HG03196 (cell line): ENCODE data around the gene GLI3.
A peak's percentile ranks its signal among the peaks of the same experiment; 100 is the strongest.

Experiments used
- ATAC-seq: cut with Tn5 transposase; IDR thresholded peaks from one replicate; pipeline ENCODE4 v1.9.1; 2021; ENCODE audit not compliant: unreplicated experiment

Gene GLI3

DNA sequence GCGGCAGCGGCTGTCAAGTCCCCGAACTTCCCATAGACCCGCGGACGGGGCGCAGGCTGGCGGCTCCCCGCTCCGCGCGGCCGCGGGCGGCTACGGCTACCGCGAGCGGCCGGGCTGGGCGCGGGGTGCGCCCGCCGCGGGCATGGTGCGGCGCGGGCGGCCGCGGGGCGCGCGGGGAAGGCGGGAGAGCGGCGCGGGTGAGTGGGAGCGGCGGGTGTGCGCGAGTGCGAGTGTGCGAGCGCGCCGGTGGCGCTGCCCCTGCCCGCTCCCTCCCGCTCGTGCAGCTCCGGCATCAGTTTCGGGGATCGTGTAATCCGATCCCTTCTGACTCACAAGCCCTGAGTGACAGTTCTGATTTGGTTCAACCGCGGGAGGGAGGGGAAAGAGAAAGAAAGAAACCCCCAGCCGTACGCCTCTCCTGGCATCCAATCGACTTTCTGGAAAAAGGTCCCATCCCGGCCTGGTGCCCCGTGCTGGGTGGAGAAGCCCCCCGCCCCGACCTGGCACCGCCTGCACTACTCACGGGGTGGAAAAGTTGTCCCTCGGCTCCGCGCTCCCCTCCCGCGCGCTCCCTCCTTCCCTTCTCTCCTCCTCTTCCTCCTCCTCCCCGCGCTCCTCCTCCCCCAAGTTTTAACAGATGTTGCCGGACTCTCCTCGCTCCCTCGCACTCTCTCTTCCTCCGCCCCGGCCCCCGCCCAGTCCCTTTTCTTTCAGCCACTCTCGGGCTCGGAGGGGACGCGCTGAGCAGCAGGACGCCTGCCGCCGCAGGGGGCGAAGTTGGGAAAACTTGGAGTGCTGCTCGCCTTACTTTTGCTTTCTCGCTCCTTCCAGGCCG is at the start of gene GLI3:
Gene GLI3 (minus strand): TSS at position 234 of the 835 bp plus-strand sequence. CDS start 13,956 bp downstream, outside the sequence.
- ATAC-seq: peak; percentile 81

DNA sequence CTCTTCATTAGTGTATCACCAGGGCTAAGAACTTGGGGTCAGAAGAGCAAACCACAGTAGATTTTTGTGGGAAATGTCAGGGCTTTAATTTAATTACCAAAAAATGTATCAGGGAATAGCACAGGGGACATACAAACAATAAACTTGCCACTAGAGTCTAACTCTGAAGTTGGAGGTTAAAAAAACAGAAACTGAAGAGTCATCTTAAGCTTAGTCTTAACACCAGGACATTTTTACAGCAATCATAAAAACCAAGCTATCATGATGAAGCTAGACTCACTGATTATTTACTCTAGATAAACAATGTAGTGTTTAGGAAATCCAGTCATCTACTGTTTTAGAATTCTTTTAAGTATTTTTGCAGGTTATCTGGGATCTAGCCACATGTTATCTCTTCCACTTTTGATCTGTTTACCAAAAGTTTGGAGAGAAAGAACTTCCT is 48.4 kb upstream of the GLI3 start:
- no peak for ATAC-seq

- ATAC-seq: no peak
Observed at GRCh38 chr7:42283553-42283952, 46.5 kb upstream of the GLI3 start.

- no peak for ATAC-seq
Observed at GRCh38 chr7:42278344-42278743, 41.3 kb upstream of the GLI3 start.

DNA sequence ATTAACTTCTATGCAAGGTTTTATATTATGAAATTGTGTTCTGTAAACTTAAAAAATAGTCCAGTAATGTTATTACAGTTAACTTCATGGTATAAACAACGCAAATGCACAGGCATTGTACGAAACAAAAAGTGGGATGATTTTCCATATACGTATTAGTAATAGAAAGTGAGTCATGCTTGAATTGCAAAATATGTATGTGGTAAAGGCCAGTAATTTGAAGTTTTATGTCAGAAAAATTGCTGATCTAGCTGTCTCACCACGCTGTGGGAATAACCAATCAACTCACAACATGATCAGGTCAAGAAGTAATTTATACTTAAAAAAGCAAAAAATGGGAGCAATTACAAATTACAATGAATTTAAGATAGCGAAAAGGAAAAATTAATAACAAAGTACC is 37.0 kb upstream of the GLI3 start:
- ATAC-seq: no peak

- no peak for ATAC-seq
Observed at GRCh38 chr7:42272793-42273665, 36.0 kb upstream of the GLI3 start.

DNA sequence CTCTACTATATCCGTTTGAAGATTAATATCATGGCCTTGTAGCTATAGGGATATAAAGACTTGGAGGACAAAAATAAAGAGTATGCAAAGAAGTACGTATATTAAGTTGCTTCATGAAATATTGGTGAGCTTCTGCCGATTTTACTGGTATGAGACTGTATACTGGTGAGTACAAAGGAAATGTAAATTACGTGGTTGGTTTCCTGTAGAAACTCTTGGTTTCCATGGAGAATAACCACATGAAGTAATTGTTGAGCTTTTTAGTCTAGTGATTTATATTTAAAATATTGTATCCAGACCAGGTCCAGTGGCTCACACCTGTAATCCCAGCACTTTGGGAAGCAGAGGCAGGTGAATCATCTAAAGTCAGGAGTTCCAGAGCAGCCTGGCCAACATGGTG is 32.2 kb upstream of the GLI3 start:
- ATAC-seq: no peak

- no peak for ATAC-seq
Observed at GRCh38 chr7:42264702-42265101, 27.7 kb upstream of the GLI3 start.

DNA sequence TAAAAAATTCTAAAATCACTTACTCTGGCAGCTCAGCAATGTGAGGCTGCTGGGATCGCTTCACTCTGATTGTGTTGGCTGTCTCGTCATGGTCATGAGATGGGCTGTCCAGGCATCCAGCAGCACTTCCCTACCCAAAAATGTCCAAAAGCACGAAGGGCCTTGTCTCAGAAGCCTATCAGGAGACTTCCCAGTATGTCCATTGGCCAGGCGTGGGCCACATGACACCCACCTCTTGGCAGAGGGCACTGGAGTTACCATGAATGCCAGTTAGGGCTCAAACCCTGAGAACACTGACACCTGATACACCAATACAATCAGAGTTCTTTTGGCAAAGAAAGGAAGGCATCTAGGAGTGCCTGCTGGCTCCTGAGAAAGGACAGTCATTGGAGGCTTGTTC is 27.0 kb upstream of the GLI3 start:
- ATAC-seq: no peak

DNA sequence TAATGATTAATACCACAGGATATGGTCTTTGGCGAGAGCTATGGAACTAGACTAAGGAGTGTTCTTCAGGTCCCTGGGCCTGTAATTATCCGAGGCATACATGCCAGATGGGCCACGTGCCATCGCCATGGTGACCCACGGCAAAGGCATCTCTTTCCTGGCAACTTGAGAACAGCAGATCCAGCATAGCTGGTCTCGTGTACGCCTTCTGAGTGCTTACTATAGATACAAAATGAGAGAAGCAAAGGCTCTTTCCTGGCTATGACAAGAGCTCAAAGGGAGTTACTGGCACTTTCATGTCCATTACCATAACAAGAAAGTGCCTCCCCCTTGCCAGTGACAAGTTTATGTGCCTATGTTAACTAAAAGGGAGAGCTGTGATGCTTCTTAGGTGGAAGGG is 26.0 kb upstream of the GLI3 start:
- ATAC-seq: no peak

DNA sequence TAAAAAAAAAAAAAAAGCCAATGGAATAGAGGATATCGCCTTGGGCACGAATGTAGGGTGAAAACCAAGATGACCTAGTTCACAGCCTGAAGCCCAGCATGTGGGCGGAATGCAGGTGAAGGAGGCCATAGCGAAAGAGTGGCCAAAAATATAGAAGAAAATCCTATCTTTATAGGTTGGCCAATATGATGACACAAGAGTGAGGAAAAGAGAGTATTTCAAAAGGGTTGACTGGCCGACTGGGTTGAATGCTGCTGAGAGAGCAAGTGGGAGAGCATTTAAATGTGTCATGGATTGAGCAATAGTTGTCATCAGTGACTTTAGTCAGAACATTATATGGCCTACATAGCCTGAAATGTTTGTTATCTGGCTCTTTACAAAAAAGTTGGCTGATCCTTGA is 17.2 kb upstream of the GLI3 start:
- ATAC-seq: no peak

- no peak for ATAC-seq
Observed at GRCh38 chr7:42253316-42253715, 16.3 kb upstream of the GLI3 start.

DNA sequence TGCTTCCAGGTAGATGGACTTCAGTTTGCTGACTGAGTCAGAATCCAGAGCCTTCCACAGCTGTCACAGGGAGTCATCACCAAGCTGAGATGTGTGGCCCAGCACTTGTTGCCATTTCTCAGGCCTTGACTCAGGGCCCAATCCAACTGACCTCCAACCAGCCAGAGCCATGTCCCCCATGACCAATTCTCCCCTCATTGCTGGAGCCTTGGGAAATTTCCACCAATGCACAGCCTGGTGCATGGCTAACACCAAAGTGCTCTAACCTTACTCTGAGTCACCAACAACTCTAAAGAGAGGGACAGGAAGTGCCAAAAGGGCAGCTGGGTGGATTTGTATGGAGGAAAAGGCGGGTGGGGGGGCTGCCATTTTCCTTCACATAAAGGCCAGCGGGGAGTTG is 13.4 kb upstream of the GLI3 start:
- no peak for ATAC-seq

- no peak for ATAC-seq
Observed at GRCh38 chr7:42248579-42248978, 11.6 kb upstream of the GLI3 start.

GRCh38 chr7:42247301-42247700 is 10.3 kb upstream of the GLI3 start:
- ATAC-seq: no peak

DNA sequence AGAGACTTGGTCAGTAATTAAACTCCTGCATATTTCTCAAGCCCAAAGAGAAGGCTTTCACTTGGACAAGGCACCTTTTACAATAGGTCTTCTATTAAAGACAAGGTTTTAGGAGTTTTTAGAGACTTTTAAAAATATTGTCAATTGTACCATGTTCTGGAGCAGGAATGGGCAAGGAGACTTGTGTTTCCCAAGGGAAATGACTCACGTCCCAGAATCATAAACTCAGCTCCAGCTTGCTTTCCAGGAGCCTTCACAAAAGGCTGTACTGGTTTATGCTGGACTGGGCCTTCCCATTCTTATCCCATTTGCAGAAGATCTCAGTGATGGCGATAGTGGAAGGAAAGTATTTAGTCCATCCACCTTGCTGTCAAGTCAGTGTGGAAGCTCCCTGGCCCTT is 7.8 kb upstream of the GLI3 start:
- ATAC-seq: no peak

GRCh38 chr7:42242381-42242780 is 5.4 kb upstream of the GLI3 start:
- ATAC-seq: no peak

DNA sequence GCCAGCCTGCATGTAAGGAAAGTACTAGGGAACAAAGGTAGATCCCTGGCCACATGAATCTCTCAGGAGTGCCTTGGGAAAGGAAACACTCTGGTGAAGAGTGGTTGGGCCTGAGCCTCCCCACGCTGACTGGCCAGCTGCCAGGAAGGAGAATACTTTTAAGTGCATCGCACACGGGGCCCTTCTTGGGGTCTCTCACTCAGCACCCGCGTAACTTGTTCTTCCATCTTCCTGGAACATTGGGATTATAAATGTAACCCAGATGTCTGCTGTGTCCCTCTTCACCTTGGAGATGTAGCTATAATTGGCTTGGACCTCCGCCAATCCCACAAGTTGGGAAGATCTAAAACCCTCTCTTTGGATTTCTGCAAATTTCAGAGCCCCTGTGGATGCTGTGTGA is 4.4 kb upstream of the GLI3 start:
- no peak for ATAC-seq

DNA sequence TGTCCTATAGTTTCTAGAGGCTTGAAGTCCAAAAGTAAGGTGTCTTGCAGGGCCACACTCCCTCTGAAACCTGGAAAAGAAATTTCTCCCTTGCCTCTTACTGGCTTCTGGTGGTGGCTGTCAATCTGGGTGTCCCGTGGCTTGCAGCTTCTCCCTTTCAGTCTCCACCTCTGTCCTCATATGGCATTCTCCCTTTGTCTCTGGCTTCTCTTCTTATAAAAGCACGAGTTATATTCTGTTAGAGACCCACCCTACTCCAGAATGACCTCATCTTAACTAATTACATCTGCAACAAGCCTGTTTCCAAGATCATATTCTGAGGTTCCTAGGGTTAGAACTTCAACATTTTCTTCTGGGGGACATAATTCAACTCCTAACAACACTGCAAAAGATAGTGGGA is 3.4 kb upstream of the GLI3 start:
- ATAC-seq: no peak

DNA sequence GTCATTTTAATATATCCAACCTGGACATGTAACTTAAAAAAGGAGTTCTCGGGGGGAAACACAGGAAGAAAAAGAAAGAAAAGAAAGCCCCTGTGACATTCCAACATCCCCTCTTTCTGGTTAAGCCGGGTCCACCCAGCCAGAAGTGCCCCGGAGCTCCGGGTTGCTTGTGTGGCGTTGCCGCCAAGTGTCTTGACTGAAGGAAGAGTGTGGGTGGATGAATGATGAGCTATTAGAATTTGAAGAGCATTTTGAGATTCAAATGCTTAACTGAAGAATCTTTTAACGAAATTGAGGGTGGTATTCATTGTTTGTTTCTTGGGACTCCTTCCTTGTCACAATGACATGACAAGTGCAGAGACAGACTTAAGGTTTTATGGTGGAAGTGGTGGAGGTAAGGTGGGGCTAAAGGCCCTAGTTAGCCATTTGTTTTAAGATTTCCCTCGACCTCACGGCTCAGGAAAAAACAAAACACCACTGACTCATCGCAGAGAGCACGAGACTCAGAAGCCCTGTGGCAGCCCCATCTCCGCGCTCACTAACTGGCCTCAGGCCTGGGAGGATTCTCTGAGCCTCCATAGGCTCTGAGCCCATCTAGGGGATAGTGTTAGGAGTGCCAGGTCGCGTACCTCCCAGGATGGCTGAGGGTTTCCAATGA is 1.8 kb upstream of the GLI3 start:
- no peak for ATAC-seq

DNA sequence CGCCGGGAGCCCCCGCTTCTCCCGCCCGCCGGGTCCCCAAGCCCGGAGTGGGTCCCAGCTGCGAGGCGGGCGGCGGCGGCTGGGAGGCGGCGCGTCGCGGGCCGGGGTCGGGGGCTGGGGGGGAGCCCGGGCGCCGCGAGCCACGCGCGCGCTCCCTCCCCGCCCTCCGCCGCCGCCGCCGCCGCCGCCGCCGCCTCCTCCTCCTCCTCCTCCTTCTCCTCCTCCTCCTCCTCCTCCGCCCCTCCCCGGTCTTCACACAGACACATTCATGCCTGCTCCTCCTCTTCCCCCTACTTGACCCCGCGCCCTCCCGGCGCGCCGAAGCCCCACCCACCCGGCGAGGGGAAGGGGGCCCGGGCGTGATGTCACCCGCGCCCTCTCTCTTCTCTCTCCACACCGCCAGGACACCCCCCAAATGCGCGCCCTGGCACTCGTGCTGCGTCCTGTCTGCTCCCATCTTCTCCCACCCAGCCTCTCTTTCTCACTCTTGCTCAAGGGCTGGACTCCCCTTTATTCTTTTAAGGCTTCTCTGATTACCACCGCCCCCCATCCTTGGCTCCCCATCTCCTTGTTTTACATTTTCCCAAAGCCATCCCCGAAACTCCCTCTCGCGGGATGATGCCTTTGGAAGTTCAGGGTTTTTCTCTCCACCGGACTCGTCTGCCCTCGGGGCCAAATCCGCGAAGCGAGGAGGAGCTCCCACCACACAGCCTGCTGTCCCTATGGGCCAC is 967 bp upstream of the GLI3 start:
- ATAC-seq: no peak
